ENCODE measurements around the gene MSI2. TPM values are rescaled to one million over a fixed set of nuclear protein-coding genes. Genes with fewer than 3 reads are reported as not detected.

The MSI2 gene
- total and polyA plus RNA-seq, 2 donors (not counting 1 experiment from before 2014, with no cell fraction given), result 16.1 to 196 TPM

DNA sequence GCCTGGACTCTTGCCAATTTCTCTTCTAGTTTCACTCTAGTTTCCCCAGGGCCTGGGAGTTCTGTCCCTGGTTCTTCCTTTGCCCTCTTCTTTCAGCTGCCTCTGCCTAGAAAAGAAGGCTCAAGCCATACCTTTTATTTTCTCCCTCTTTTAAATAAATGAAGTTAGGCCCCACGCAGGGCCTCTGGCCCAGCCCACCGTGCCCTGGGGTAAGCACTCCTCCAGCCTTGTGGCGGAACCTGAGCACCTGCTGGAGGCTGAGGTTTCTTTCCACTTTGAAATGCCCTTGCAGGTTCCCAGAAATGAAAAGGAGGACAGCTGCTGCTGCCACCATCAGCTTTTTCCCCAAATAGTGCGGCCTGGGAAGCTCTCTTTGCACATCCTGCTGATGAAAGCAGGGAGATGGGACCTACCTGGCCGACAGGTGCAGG is 349.4 kb downstream of the MSI2 start:
- Histone ChIP-seq H3K36me3 (replicated peaks in 1 of 2; ENCODE audit: control extremely low read depth in 1 of 2, control insufficient read depth in 1 of 2, extremely low read depth in 1 of 2, insufficient read depth in 2 of 2, low read length in 1 of 2) (no peaks in the 10 kb centered on the region), H2AFZ (ENCODE audit: insufficient read depth, low read depth, low read length, poor library complexity, severe bottlenecking) (peak overlapping the region; percentile 5), H3K9me3 (ENCODE audit: control extremely low read depth in 1 of 3, control insufficient read depth in 2 of 3, insufficient read depth in 1 of 3, low read length in 2 of 3) (no peaks in the 10 kb centered on the region), H3K9ac (ENCODE audit: low read length) (peak overlapping the region; percentile 18), H3K27ac (ENCODE audit: low read length in 2 of 2) (peak overlapping the region; percentile 49 to 73), H3K27me3 (replicated peaks in 1 of 4; ENCODE audit: control extremely low read depth in 1 of 4, control insufficient read depth in 3 of 4, insufficient read depth in 4 of 4, low read length in 3 of 4) (no peaks in the 10 kb centered on the region), H3K4me2 (replicated peaks; ENCODE audit: low read depth, low read length, poor library complexity, severe bottlenecking) (peak overlapping the region; percentile 69), H3K79me2 (ENCODE audit: control insufficient read depth, insufficient read depth, low read length) (peaks cover 24% of the 10 kb centered on the region), H3K4me1 (ENCODE audit: control insufficient read depth in 2 of 2, insufficient read depth in 2 of 2, low read length in 2 of 2) (peaks cover 39 to 58% of the 10 kb centered on the region in 2 donors), H3K4me3 (ENCODE audit: control extremely low read depth in 1 of 5, extremely low read depth in 1 of 5, insufficient read depth in 1 of 5, low read depth in 2 of 5, low read length in 4 of 5) (peak overlapping the region in 1 of 5 experiments; percentile 42), H4K20me1 (ENCODE audit: control insufficient read depth, insufficient read depth, low read length, poor library complexity, severe bottlenecking) (peaks cover 7% of the 10 kb centered on the region)
- no peaks in the 10 kb centered on the region for H3K27me3 Mint-ChIP-seq
- no peak for ATAC-seq (ENCODE audit: low read depth)
- 13% methylated on average over 3 of the region's 5 CpGs for WGBS (ENCODE audit: insufficient coverage)
- POLR2A ChIA-PET, result interaction anchor here (0.6 to 0.8 kb wide), 2 partner anchors 17 to 321 kb away, joined by 3 read pairs; no protein-coding TSS in a partner anchor
- intact Hi-C loops (cut with micrococcal nuclease), result loop anchor here (1.0 to 5.0 kb wide), 4 partner anchors 17 to 137 kb away; no protein-coding TSS in a partner anchor
- no peak for DNase-seq
- CTCF ChIA-PET, result interaction anchor here (0.7 to 4.2 kb wide), 10 partner anchors 12 to 362 kb away, joined by 3 to 35 read pairs (median 4); no protein-coding TSS in a partner anchor
- H3K4me3 Mint-ChIP-seq, result peak overlapping the region; percentile 68
- no peak for TF ChIP-seq EZH2 (IDR thresholded peaks at IDR 0.05; ENCODE audit: borderline replicate concordance, insufficient read depth, low read depth, low read length, poor library complexity, severe bottlenecking)
- TF ChIP-seq, protein P1, sequence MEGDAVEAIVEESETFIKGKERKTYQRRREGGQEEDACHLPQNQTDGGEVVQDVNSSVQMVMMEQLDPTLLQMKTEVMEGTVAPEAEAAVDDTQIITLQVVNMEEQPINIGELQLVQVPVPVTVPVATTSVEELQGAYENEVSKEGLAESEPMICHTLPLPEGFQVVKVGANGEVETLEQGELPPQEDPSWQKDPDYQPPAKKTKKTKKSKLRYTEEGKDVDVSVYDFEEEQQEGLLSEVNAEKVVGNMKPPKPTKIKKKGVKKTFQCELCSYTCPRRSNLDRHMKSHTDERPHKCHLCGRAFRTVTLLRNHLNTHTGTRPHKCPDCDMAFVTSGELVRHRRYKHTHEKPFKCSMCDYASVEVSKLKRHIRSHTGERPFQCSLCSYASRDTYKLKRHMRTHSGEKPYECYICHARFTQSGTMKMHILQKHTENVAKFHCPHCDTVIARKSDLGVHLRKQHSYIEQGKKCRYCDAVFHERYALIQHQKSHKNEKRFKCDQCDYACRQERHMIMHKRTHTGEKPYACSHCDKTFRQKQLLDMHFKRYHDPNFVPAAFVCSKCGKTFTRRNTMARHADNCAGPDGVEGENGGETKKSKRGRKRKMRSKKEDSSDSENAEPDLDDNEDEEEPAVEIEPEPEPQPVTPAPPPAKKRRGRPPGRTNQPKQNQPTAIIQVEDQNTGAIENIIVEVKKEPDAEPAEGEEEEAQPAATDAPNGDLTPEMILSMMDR (IDR thresholded peaks at IDR 0.05), result no peak
- H3K4me1 Mint-ChIP-seq, result peaks cover 58% of the 10 kb centered on the region
- no peaks in the 10 kb centered on the region for H3K9me3 Mint-ChIP-seq (ENCODE audit: insufficient read depth)
- peak overlapping the region; percentile 96 for H3K27ac Mint-ChIP-seq

Measured in B cell (primary cell).